ENCODE data around the gene ENGASE.

DNA sequence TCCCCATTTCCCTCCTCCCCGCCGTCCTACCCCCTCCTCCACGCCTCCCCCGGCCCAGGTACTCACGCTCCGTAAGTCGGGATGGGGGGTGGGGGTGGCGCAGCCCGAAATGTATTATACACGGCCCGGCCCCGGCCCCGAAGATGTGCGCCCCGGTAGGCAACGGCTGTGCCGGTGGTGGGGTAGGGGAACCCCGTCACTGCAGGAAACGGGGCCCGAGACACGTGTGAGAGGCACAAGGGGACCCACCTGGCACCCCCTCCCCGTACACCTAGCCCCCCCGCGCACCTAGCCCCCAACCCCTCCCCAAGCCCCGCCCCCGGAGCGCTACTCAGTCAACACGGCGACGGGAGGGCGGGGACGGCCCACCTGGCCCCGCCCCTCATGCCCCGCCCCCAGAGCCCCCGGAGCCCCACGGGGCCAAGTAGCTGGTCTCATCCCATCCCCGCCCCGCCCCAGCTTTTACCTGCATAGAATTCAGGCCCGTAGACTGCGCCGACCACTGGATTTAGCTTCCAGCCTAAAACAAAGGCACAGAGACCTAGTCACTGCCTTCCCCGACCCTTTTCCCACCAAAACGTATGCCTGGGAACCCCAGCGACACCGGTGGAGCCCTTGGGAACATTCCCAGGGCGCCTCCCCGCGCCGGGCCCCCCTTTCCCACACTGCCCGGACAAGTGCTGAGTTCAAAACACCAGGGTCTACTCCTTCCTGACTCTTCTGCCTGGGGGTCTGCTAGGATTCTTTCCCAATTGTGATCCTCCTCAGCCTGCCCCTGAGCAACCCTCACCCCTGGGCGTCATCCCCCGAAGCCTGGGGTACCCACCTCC, 22.8 kb downstream of the ENGASE start:
- TF ChIP-seq LEF1 (IDR thresholded peaks at IDR 0.05; ENCODE audit: borderline replicate concordance) (no peak), ZNF384 (IDR thresholded peaks at IDR 0.05) (no peak), FOXM1 (IDR thresholded peaks at IDR 0.05; ENCODE audit: borderline replicate concordance) (no peak), TARDBP (IDR thresholded peaks at IDR 0.05) (no peak), SUZ12 (IDR thresholded peaks at IDR 0.05) (no peak), FOXK2 (IDR thresholded peaks at IDR 0.05) (no peak), ELF4 (IDR thresholded peaks at IDR 0.05) (no peak), NFRKB (IDR thresholded peaks at IDR 0.05) (no peak), HDGF (IDR thresholded peaks at IDR 0.05; ENCODE audit: borderline replicate concordance) (no peak), CTBP1 (IDR thresholded peaks at IDR 0.05; ENCODE audit: borderline replicate concordance) (no peak), SP1 (IDR thresholded peaks at IDR 0.05) (no peak), L3MBTL2 (conservative IDR thresholded peaks at IDR 0.05) (no peak), FOXA1 (IDR thresholded peaks at IDR 0.05) (no peak)
- TF ChIP-seq, protein P1, sequence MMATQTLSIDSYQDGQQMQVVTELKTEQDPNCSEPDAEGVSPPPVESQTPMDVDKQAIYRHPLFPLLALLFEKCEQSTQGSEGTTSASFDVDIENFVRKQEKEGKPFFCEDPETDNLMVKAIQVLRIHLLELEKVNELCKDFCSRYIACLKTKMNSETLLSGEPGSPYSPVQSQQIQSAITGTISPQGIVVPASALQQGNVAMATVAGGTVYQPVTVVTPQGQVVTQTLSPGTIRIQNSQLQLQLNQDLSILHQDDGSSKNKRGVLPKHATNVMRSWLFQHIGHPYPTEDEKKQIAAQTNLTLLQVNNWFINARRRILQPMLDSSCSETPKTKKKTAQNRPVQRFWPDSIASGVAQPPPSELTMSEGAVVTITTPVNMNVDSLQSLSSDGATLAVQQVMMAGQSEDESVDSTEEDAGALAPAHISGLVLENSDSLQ (IDR thresholded peaks at IDR 0.05), result no peak
